Measurements from ENCODE around the gene M1AP.
A peak's percentile ranks its signal among the peaks of the same experiment; 100 is the strongest.

M1AP gene

GRCh38 chr2:74542978-74543377, 105.2 kb downstream of the M1AP start:
- DNase-seq, result no peak

GRCh38 chr2:74540291-74540690, 107.8 kb downstream of the M1AP start:
- DNase-seq, result no peak

DNA sequence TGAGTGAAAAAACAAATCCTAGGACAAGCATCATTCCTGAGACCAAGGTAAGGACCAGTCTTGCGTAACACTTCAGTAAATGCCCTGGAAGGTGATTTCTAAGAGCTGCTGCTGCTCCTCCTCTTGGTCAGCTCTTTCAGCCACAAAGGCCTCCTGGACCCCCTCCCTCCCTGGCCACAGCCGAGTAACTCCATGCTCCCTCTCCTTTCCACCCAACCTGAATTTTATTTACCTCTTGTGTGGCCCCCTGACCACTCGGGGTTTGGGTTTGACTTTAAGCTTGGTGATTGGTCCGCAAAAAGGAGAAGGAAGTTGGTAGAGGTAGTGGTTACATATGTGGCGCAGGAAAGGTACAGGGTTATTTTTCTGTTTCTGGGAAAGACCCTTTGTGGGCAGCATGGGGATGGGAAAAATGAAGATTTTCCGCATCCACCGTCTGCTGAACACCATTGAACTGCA, 109.2 kb downstream of the M1AP start:
- DNase-seq, result no peak

- no peak for DNase-seq
Observed at GRCh38 chr2:74537140-74537539, 111.0 kb downstream of the M1AP start.

- DNase-seq, result no peak
Observed at GRCh38 chr2:74536166-74536950, 111.8 kb downstream of the M1AP start.

DNA sequence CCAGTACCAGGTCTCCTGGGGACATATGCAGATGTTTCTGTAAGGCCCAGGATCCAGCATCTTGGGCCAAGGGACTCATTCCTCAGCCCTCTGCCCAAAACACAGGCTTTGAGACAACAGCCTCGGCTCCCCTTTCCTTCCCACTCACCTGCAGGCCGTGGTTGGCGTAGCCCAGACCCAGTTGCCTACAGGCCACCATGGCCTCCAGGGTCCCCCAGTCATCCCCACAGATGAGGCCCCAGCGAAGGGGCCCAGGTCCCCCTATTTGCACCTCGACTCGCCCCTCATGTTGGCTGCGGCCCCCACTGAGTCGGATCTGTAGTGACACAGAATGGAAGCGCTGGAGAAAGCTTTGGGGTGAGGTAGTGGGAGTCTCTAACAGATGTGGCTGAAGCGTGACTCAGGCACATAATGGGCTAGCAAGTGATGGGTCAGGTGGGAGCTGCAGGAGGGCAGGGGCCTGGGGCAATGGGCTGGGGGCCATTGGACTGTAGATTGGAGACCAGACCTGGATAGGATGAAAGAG, 112.6 kb downstream of the M1AP start:
- no peak for DNase-seq

GRCh38 chr2:74534411-74534810, 113.7 kb downstream of the M1AP start:
- DNase-seq, result no peak

GRCh38 chr2:74533464-74533863, 114.7 kb downstream of the M1AP start:
- DNase-seq, result no peak

DNA sequence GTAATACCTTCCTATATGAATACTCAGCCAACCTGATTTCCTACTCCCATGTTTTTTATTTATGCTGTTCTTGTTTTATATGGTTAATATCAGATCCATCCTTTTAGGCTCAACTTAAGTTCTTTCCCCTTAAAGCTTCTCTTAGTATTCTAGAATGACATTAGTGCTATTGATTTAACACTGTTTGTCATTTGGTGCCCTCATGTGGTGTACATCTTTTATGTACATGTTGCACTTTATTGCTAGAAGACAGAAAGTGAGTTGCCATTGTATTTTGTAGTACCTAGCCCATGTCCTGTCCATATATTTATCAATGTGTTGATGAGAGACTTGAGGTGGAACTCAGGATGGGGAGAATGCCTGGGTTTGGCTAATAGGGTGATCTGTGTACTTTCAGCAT, 115.9 kb downstream of the M1AP start:
- no peak for DNase-seq

DNA sequence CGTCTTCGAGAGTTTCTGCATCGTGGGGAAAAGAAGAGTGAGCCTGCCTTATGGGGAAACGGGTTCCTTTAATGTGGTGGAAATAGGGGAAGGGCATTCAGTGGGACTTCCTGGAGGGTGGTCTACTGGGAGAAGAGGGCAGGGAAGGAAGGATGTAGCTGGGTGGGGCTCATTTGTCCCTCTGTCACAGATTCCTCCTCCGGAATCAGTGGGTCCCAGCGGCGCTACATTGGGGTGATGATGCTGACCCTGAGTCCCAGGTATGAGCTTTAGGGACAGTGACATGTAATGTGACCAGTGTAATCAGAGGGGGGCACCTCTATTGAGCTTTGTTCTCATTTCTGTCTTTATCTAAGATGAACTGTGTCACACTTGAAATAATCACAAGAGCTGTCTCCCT, 116.5 kb downstream of the M1AP start:
- no peak for DNase-seq

DNA sequence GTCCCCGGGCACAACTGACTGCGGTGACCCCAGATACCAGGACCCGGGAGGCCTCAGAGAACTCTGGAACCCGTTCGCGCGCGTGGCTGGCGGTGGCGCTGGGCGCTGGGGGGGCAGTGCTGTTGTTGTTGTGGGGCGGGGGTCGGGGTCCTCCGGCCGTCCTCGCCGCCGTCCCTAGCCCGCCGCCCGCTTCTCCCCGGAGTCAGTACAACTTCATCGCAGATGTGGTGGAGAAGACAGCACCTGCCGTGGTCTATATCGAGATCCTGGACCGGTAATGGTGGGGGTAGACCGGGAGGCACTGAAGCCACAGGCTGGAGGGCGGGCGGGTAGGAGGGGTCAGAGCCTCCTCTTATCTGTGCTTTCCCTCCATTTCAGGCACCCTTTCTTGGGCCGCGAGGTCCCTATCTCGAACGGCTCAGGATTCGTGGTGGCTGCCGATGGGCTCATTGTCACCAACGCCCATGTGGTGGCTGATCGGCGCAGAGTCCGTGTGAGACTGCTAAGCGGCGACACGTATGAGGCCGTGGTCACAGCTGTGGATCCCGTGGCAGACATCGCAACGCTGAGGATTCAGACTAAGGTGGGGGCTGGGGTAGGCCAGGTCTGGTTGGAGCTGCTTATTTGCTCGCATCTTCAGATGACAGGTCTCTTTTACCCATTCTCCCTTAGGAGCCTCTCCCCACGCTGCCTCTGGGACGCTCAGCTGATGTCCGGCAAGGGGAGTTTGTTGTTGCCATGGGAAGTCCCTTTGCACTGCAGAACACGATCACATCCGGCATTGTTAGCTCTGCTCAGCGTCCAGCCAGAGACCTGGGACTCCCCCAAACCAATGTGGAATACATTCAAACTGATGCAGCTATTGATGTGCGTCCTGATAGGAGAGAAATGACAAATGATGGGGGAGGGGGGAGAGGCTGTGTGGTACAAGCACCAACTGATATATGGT, 117.6 kb downstream of the M1AP start:
- DNase-seq, result no peak

DNA sequence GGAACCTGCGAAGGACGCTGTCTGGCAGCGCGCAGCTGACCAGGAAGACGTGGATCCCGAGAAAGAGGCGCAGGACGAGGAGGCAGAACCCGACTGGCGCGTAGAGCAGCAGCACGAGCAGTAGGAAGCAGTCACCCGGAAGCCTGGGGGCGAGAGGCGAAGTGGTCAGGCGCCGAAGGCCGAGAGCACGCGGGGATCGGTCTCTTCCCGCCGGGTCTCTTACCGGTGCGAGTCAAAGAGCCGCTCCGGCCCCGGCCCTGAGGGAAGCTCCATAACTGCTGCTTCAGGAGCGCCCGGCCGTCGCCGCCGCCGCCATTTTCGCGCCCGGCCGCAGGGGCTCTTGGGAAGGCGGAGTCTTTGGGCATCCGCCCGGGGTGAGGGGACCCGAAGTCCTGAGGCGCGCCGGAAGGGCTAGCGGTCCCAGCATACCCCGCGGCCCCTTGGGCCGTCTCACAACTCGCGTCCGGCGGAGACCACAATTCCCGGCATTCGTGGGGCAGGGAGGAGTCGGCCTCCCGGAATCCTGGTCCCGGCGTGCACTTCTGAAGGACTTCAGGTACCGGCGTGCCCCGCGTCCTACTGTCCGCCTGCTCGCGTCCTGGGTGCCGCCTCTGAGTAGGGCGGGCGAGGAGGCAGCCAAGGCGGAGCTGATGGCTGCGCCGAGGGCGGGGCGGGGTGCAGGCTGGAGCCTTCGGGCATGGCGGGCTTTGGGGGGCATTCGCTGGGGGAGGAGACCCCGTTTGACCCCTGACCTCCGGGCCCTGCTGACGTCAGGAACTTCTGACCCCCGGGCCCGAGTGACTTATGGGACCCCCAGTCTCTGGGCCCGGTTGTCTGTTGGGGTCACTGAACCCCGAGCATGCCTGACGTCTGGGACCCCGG, 118.5 kb downstream of the M1AP start, which contains the start of the genes AUP1 and HTRA2:
Gene AUP1, minus strand, starts transcription at position 350 of the 882 bp plus-strand sequence. Its CDS starts 77 bp downstream, at position 273.
Gene HTRA2, plus strand, starts transcription at position 577 of the 882 bp plus-strand sequence. Its CDS starts 74 bp downstream, at position 651.
- DNase-seq, result peak; percentile 93

GRCh38 chr2:74528600-74529356, 119.4 kb downstream of the M1AP start:
- DNase-seq, result no peak

GRCh38 chr2:74527741-74528140, 120.4 kb downstream of the M1AP start:
- DNase-seq, result no peak

- DNase-seq, result no peak
Observed at GRCh38 chr2:74526649-74527230, 121.4 kb downstream of the M1AP start.

DNA sequence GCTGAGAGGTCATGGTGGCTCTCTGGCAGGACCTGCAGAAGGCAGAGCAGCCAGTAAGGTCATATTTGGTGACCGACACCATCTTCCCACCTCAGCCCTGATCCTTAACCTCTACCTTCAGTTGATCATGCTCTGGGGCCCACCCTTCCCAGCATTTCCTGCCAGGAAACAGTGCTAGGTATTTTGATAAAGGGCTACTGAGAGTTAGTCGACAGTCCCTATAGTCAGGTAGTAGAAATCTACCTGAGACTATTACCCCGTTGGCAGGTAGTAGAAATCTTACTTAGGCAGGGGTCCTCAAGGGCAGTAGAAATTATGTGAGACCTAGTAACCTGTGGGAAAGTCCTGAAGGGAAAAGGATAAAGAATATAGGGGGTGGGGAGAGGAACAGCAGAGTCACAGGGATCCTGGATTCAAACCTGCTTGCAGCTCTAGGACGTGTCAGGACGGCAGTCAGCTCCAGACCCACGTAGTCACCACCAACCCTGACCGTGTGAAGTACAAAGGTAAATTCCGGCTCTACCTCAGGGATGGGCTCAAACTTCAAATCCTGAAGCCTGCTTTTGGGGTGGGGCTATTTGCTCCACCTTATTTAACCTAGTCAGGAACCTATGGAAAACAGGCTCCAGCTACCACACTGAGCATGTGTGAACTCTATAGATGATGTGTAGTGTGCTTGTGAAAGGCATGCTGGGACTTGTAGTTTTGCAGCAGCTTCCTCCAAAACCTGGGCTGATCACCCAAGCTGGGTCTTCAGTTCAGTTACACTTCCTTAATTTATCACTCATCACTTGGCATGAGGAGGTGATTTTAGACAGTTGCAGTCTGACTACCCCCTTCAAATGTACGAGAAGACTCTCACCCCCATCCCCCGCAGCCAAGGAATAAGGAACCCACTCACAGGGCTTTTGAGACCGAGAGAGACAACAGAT, 122.1 kb downstream of the M1AP start, which contains the start of gene DQX1:
Gene DQX1, minus strand, starts transcription at position 515 of the 932 bp plus-strand sequence. Its CDS starts 502 bp downstream, at position 13.
- DNase-seq, result no peak

DNA sequence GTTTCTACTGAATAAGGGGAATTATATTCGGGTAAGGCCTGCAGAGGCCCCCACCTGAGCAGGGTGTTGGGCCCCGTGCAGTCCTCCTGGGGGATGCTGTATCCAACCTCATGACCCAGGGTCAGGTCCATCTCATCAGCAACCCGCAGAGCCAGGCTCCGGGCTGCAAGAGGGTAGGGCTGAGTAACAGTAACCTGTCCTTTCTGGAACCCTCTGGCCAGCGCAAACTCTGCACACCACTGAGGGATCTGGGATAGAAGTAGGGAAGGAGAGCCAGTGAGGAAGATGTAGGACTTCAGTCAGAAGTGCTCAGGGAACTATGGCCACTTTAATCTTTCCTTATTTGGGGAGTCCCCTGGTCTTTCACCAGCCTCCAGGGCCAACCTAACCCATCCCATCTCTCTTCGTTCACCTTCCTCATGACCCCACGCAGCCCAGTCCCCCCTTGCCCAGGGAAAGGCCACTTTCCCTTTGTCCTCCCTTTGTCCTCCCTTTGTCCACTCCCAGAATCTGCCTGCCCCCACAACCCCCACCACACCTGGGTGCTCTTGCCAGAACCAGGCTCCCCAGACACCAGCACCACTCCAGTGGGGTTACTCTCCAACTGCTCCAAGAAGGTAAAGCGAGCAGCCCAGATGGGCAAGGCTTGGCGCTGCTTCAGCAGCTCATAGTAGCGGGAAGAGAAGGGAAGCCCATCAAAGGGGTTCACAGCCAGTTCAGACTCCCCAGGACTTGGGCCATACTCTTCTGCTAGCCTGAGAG, 123.0 kb downstream of the M1AP start:
- no peak for DNase-seq

DNA sequence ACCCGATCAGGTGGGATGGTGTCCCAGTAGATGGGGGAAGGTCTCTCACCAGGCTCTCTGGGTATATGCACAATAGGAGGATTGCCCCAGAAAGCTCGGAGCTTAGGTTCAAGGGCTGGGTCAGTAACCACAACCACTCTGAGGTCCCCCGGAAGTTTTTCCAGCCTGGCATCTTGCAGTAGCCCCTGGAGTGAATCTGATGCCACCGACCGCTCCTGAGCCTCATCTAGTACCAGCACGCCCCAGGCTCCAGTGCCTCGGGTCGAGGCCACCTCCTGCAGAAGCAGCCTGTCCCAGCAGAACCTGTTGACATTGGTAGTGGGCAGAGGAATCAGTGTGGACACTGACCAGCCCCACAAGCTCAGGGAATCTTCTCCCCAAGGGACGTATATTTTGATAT, 124.1 kb downstream of the M1AP start:
- DNase-seq, result no peak

- no peak for DNase-seq
Observed at GRCh38 chr2:74522516-74522915, 125.6 kb downstream of the M1AP start.

Data from NCI-H1092 (cell line).